ENCODE data around the gene IKBIP. TPM values are rescaled to one million over a fixed set of nuclear protein-coding genes. Genes with fewer than 3 reads are reported as not detected.

The IKBIP gene
- total RNA-seq, 4 donors from 2014 or later = 4.2 to 14.0 (median 10.2) TPM

GRCh38 chr12:98679611-98680005, 35.0 kb upstream of the IKBIP start:
- H3K4me3 ChIP-seq = no peak overlapping the region
- TF ChIP-seq EP300 (IDR thresholded peaks at IDR 0.05) (no peak), POLR2AphosphoS5 (IDR thresholded peaks at IDR 0.05) (no peak), POLR2A (IDR thresholded peaks at IDR 0.05; ENCODE audit: low read depth) (no peak)
- TF ChIP-seq, protein P1, sequence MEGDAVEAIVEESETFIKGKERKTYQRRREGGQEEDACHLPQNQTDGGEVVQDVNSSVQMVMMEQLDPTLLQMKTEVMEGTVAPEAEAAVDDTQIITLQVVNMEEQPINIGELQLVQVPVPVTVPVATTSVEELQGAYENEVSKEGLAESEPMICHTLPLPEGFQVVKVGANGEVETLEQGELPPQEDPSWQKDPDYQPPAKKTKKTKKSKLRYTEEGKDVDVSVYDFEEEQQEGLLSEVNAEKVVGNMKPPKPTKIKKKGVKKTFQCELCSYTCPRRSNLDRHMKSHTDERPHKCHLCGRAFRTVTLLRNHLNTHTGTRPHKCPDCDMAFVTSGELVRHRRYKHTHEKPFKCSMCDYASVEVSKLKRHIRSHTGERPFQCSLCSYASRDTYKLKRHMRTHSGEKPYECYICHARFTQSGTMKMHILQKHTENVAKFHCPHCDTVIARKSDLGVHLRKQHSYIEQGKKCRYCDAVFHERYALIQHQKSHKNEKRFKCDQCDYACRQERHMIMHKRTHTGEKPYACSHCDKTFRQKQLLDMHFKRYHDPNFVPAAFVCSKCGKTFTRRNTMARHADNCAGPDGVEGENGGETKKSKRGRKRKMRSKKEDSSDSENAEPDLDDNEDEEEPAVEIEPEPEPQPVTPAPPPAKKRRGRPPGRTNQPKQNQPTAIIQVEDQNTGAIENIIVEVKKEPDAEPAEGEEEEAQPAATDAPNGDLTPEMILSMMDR (IDR thresholded peaks at IDR 0.05) = no peak
- peaks cover 13 to 76% (median 66%) of the 10 kb centered on the region in 4 donors for H3K36me3 ChIP-seq
- WGBS = 96% methylated on average over 13 of the region's 15 CpGs
- no peak overlapping the region for H3K27ac ChIP-seq (replicated peaks in 1 of 4)
- DNase-seq (ENCODE audit: extremely low spot score) = no peak
- intact Hi-C loops (cut with DNase I) = no loop called here
- no peaks in the 10 kb centered on the region for H3K27me3 ChIP-seq
- H3K4me1 ChIP-seq = no peaks in the 10 kb centered on the region
- H3K9me3 ChIP-seq = no peaks in the 10 kb centered on the region

GRCh38 chr12:98678946-98679610, 34.5 kb upstream of the IKBIP start:
- intact Hi-C loops (cut with DNase I) = no loop called here
- Histone ChIP-seq H3K27ac (replicated peaks in 1 of 4) (no peak overlapping the region), H3K27me3 (no peaks in the 10 kb centered on the region), H3K4me3 (no peak overlapping the region), H3K4me1 (no peaks in the 10 kb centered on the region), H3K36me3 (peaks cover 13 to 71% (median 64%) of the 10 kb centered on the region in 4 donors), H3K9me3 (no peaks in the 10 kb centered on the region)
- no peak for DNase-seq (ENCODE audit: extremely low spot score)
- TF ChIP-seq, protein P1 (IDR thresholded peaks at IDR 0.05) = no peak
- TF ChIP-seq POLR2A (IDR thresholded peaks at IDR 0.05; ENCODE audit: low read depth) = no peak
- no peak for TF ChIP-seq EP300 (IDR thresholded peaks at IDR 0.05)
- no peak for TF ChIP-seq POLR2AphosphoS5 (IDR thresholded peaks at IDR 0.05)
- WGBS = 96% methylated on average over 7 of the region's 7 CpGs

DNA sequence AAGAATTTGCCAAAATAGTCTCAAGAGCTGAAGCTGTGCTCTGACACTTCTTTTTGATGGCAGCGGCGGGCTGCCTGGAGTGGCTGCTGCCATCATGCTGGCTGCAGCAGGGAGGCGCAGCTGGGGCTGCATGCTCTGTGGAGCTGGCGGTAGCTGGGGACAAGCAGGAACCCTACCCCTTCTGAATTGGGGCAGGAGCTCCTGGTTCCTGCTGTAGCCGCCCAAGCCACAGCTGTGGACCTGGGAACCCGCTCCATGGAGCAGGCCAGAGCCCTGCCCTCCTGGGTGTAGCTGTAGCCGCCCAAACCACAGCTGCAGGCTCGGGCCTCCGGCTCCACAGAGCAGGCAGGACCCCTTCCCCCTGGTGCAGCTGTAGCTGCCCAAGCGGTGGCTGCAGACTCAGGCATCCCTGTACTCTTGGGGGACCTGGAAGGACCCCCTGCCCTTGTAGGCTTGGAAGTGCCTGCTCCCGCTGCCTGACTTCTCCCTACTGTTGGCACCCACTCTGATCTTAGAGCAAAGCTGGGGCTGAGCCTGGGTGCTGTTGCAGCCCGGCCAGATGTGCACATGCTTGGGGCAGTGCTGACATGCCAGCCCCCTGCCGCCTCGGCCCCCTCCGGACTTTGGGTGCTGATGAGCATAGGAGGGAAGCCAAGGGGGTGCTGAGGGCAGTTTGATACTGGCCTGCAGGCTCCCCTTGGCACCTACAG, 33.8 kb upstream of the IKBIP start:
- Histone ChIP-seq H3K27ac (replicated peaks in 1 of 4) (no peak overlapping the region), H3K36me3 (peaks cover 11 to 66% (median 60%) of the 10 kb centered on the region in 4 donors), H3K9me3 (no peaks in the 10 kb centered on the region), H3K4me1 (no peaks in the 10 kb centered on the region), H3K27me3 (no peaks in the 10 kb centered on the region), H3K4me3 (no peak overlapping the region)
- no peak for DNase-seq (ENCODE audit: extremely low spot score)
- TF ChIP-seq EP300 (IDR thresholded peaks at IDR 0.05) (no peak), POLR2A (IDR thresholded peaks at IDR 0.05; ENCODE audit: low read depth) (no peak), POLR2AphosphoS5 (IDR thresholded peaks at IDR 0.05) (no peak)
- TF ChIP-seq, protein P1 (IDR thresholded peaks at IDR 0.05) = no peak
- WGBS = 100% methylated on average over 4 of the region's 15 CpGs
- intact Hi-C loops (cut with DNase I) = no loop called here

- H3K36me3 ChIP-seq = peaks cover 0 to 57% (median 40%) of the 10 kb centered on the region in 4 donors
- intact Hi-C loops (cut with DNase I) = no loop called here
These were observed 30.3 kb upstream of the IKBIP start for GRCh38 chr12:98674841-98675240.

More at GRCh38 chr12:98674841-98675240, 30.3 kb upstream of the IKBIP start:
- no peak for TF ChIP-seq POLR2AphosphoS5 (IDR thresholded peaks at IDR 0.05)
- no peak for TF ChIP-seq POLR2A (IDR thresholded peaks at IDR 0.05; ENCODE audit: low read depth)
- TF ChIP-seq, protein P1 (IDR thresholded peaks at IDR 0.05) = no peak
- no peak for TF ChIP-seq EP300 (IDR thresholded peaks at IDR 0.05)
- no peaks in the 10 kb centered on the region for H3K4me1 ChIP-seq
- H3K9me3 ChIP-seq = no peaks in the 10 kb centered on the region
- DNase-seq (ENCODE audit: extremely low spot score) = no peak
- no peak overlapping the region for H3K4me3 ChIP-seq
- no peaks in the 10 kb centered on the region for H3K27me3 ChIP-seq
- no peak overlapping the region for H3K27ac ChIP-seq (replicated peaks in 1 of 4)
